Measurements from ENCODE around the gene ABLIM2. TPM values are rescaled to one million over a fixed set of nuclear protein-coding genes. Genes with fewer than 3 reads are reported as not detected.
A peak's percentile ranks its signal among the peaks of the same experiment; 100 is the strongest.

The ABLIM2 gene
- total RNA-seq, 1 donor from 2014 or later = 3.5 TPM

- no peaks in the 10 kb centered on the region for H3K27me3 Mint-ChIP-seq (ENCODE audit: low read depth)
- DNase-seq (ENCODE audit: low spot score in 2 of 2, unreplicated experiment in 2 of 2) = no peak
- no peak overlapping the region for H3K4me3 Mint-ChIP-seq
These were observed 206.0 kb downstream of the ABLIM2 start for GRCh38 chr4:7952615-7953014.

DNA sequence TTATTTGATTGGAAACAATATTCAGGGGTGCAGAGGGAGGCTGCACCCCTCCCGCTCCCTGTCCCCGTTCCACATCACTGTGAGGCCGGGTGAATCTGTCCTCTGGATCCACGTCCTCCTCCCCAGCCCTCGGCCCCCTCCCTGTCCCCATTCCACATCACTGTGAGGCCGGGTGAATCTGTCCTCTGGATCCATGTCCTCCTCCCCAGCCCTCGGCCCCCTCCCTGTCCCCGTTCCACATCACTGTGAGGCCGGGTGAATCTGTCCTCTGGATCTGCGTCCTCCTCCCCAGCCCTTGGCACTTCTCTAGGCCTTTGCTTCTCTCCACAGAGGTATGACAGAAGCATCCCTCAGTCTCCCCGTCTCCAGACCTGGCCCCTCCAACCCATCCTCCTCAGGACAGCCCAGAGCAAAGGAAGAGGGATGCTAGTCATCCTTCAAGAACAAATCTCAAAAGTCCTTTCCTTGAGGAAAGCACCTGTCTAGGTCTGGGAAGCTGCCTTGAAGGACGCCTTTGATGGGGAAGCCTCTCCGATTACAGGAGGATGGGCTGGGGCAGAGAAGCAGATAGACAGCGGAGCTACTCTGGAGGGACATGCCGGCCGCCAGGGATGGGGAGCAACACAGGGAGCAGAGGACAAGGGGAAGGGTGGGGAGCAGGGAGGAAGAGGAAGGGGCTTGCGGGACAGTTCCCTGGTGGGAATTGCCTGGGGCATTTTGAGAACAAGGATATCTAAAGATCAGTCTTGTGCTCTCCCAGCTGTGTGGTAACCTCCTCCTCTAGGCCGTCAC lies 208.1 kb downstream of the ABLIM2 start:
- no peak for DNase-seq (ENCODE audit: low spot score in 2 of 2, unreplicated experiment in 2 of 2)
- Mint-ChIP-seq H3K9me3 (peaks cover 18% of the 10 kb centered on the region), H3K4me3 (no peak overlapping the region), H3K36me3 (peaks cover 10% of the 10 kb centered on the region), H3K4me1 (peaks cover 31% of the 10 kb centered on the region), H3K27ac (no peak overlapping the region), H3K27me3 (ENCODE audit: low read depth) (no peaks in the 10 kb centered on the region)
- TF ChIP-seq, protein P1, sequence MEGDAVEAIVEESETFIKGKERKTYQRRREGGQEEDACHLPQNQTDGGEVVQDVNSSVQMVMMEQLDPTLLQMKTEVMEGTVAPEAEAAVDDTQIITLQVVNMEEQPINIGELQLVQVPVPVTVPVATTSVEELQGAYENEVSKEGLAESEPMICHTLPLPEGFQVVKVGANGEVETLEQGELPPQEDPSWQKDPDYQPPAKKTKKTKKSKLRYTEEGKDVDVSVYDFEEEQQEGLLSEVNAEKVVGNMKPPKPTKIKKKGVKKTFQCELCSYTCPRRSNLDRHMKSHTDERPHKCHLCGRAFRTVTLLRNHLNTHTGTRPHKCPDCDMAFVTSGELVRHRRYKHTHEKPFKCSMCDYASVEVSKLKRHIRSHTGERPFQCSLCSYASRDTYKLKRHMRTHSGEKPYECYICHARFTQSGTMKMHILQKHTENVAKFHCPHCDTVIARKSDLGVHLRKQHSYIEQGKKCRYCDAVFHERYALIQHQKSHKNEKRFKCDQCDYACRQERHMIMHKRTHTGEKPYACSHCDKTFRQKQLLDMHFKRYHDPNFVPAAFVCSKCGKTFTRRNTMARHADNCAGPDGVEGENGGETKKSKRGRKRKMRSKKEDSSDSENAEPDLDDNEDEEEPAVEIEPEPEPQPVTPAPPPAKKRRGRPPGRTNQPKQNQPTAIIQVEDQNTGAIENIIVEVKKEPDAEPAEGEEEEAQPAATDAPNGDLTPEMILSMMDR (IDR thresholded peaks at IDR 0.05; ENCODE audit: unreplicated experiment) = no peak

More at GRCh38 chr4:7952615-7953014, 206.0 kb downstream of the ABLIM2 start:
- TF ChIP-seq, protein P1 (IDR thresholded peaks at IDR 0.05; ENCODE audit: unreplicated experiment) = no peak
- Mint-ChIP-seq H3K36me3 (peaks cover 10% of the 10 kb centered on the region), H3K9me3 (peaks cover 18% of the 10 kb centered on the region), H3K4me1 (peaks cover 39% of the 10 kb centered on the region), H3K27ac (no peak overlapping the region)

DNA sequence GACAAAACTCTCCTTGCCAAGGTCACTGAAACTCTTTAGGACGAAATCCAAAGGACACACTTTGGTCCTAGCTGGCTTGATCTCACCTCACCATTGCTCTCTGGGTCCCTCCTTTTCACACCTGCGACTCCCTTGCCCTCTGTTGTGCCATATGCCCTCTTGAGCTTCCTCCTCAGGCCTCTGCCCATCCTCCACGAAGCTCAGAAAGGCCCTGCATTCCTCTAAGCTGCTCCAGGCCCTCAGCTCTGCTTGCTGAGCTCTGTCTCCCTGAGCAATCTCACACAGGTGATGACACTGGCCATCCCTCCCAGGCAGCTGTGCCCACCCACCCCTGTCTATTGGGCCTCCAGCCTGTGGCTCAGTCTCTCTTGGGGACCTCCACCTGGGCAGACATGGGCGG lies 208.9 kb downstream of the ABLIM2 start:
- Mint-ChIP-seq H3K4me1 (peaks cover 30% of the 10 kb centered on the region), H3K9me3 (peaks cover 18% of the 10 kb centered on the region), H3K4me3 (no peak overlapping the region), H3K27me3 (ENCODE audit: low read depth) (no peaks in the 10 kb centered on the region), H3K27ac (peak overlapping the region; percentile 55), H3K36me3 (peaks cover 10% of the 10 kb centered on the region)
- TF ChIP-seq, protein P1 (IDR thresholded peaks at IDR 0.05; ENCODE audit: unreplicated experiment) = no peak
- DNase-seq (ENCODE audit: low spot score in 2 of 2, unreplicated experiment in 2 of 2) = no peak

DNA sequence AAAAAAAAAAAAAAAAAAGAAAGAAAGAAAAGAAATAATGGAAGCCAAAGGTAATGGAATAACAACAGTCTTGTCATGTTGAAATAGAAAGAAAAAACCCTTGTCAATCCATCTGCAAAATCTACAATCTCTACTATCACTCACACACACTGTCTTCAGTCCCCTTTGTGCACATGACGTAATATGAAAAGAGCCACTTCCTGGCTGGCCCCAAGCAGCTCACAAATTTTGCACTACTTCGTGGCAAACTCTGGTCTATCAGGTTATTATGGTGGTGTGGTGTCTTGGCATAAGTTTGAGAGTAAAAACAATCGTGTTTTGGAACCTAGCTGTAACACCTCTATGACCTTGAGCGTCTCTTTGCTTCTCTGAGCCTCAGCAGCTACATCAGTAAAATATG lies 210.7 kb downstream of the ABLIM2 start:
- Mint-ChIP-seq H3K36me3 (peaks cover 8% of the 10 kb centered on the region), H3K27me3 (ENCODE audit: low read depth) (no peaks in the 10 kb centered on the region), H3K4me1 (peaks cover 36% of the 10 kb centered on the region), H3K27ac (no peak overlapping the region), H3K9me3 (peaks cover 14% of the 10 kb centered on the region), H3K4me3 (no peak overlapping the region)
- DNase-seq (ENCODE audit: low spot score in 2 of 2, unreplicated experiment in 2 of 2) = no peak
- TF ChIP-seq, protein P1 (IDR thresholded peaks at IDR 0.05; ENCODE audit: unreplicated experiment) = no peak

GRCh38 chr4:7945709-7946380 lies 212.8 kb downstream of the ABLIM2 start:
- Mint-ChIP-seq H3K36me3 (no peaks in the 10 kb centered on the region), H3K4me3 (no peak overlapping the region), H3K27me3 (ENCODE audit: low read depth) (no peaks in the 10 kb centered on the region), H3K9me3 (no peaks in the 10 kb centered on the region), H3K27ac (peak overlapping the region; percentile 71), H3K4me1 (peaks cover 56% of the 10 kb centered on the region)
- DNase-seq (ENCODE audit: low spot score in 2 of 2, unreplicated experiment in 2 of 2) = no peak
- TF ChIP-seq, protein P1 (IDR thresholded peaks at IDR 0.05; ENCODE audit: unreplicated experiment) = no peak

Data from mesothelial cell of epicardium (in vitro differentiated cells).